D721Med (cell line): ENCODE data around the gene GADD45GIP1.

ENCODE experiments used
- DNase-seq: peaks from one replicate; pipeline ENCODE4 v3.0.0; 2011; ENCODE audit warnings: low spot score; ENCODE audit not compliant: insufficient read length
- FAIRE-seq: peaks from 2 replicates; lab custom pipeline; 2011; peaks lifted over from hg19 to GRCh38; lab: Jason Lieb, UNC
- TF ChIP-seq, protein P1 (sequence below): IDR thresholded peaks from 2 replicates; pipeline ENCODE4 v1.5.1; 2012; ENCODE audit warnings: mild to moderate bottlenecking, control low read depth; ENCODE audit not compliant: insufficient read depth; ENCODE audit errors: missing control alignments

The GADD45GIP1 gene

DNA sequence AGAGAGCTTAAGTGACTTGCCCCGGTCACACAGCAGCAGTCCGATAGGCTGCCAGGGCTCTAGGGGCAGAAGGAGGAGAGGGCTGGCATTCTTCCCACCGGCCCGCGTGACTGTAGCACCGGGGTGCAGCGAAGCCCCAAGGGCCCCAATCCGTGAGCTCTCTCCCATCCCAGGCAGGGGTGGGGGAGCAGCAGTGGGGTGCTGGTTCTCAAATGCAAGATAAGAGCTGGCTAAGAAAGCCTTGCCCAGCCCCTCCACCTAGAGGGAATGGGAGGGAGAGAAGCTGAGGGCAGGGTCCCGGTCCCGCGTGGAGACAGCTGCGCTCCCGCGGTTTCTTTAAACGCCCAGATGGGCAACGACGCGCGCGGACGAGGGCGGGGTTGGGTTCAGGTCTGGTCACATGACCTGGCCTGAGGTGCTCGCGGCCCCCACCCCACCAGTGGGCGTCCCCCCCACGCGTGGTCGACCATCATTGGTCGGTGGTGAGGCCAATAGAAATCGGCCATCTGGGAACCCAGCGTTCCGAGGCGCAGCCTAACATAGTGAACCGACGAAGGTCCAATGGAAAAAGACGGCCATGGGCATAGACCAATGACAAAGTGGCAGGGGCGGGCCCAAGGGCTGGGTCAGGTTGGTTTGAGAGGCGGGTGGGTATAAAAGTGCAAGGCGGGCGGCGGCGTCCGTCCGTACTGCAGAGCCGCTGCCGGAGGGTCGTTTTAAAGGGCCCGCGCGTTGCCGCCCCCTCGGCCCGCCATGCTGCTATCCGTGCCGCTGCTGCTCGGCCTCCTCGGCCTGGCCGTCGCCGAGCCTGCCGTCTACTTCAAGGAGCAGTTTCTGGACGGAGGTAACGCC, 18.9 kb downstream of the GADD45GIP1 start, which contains the start of gene CALR:
Gene CALR, plus strand, starts transcription at position 683 of the 852 bp plus-strand sequence. Its CDS starts 71 bp downstream, at position 754.
- peak; percentile 94 for DNase-seq
- TF ChIP-seq, protein P1, sequence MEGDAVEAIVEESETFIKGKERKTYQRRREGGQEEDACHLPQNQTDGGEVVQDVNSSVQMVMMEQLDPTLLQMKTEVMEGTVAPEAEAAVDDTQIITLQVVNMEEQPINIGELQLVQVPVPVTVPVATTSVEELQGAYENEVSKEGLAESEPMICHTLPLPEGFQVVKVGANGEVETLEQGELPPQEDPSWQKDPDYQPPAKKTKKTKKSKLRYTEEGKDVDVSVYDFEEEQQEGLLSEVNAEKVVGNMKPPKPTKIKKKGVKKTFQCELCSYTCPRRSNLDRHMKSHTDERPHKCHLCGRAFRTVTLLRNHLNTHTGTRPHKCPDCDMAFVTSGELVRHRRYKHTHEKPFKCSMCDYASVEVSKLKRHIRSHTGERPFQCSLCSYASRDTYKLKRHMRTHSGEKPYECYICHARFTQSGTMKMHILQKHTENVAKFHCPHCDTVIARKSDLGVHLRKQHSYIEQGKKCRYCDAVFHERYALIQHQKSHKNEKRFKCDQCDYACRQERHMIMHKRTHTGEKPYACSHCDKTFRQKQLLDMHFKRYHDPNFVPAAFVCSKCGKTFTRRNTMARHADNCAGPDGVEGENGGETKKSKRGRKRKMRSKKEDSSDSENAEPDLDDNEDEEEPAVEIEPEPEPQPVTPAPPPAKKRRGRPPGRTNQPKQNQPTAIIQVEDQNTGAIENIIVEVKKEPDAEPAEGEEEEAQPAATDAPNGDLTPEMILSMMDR, result no peak
- no peak for FAIRE-seq

DNA sequence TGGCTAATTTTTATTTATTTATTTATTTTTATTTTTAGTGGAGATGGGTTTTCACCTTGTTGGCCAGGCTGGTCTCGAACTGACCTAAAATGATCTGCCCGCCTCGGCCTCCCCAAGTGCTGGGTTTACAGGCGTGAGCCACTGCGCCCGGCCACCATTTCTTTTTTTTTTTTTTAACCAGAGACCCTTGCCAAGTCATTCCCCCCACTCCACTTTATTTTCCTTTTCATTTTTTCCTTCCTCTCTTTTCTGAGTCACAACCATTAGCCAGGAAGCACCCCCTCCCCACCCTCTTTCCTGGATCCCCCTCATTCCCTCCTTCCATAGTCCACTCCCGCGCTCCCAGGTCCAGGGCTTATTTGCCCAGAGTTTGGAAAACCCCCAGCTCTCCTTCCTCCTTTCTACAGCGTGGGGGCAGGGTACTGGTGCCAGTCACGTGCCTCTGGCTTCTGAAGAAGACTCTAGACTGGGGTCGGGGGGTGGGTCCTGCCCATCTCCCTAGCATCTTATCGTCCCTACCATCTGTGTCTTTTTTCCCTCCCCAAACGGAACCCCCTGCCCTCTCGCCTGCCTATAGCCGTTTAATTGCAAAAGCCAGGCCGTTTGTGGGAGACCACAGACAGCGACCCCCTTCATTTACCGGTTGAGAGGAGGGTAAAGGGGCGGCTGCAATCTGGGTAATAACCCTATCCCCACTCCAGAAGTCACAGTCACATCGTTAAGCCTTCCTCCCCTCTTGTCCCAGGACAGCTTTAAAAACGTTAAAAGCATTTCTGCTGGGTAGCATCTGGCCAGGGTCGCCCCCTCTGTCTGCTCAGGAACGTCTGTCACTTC, 19.7 kb downstream of the GADD45GIP1 start:
- DNase-seq, result no peak
- FAIRE-seq, result no peak
- TF ChIP-seq, protein P1, result no peak

DNA sequence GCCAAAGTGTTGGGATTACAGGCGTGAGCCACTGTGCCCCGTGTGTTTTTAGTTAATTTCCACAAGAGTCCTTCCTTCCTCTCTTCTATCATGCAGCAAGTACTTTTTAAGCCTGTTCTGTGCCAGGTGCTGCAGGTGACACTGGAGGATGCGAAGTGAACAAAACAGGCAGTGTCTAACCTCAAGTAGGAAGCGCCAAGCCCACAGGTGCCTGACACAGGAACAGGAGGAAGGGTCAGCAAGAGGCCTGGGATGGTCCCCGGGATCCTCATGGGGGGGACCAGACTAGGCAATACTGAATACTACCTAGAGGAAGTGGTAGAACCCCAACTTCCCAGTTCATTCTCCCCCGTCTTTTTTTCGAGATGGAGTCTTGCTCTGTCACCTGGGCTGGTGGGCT, 20.4 kb downstream of the GADD45GIP1 start:
- DNase-seq (no peak), FAIRE-seq (no peak)
- TF ChIP-seq, protein P1, result no peak

DNA sequence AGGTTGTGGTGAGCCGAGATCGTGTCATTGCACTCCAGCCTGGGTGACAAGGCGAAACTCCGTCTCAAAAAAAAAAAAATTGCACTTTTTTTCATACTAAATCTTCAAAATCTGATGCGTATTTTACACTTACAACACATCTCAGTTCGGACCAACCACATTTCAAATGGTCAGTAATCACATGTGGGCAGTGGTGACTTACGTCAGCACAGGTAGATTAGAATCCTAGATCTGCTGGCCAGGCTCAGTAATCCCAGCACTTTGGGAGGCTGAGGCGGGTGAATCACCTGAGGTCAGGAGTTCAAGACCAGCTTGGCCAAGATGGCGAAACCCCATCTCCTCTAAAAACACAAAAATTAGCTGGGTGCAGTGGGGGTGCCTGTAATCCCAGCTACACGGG, 22.0 kb downstream of the GADD45GIP1 start:
- no peak for DNase-seq
- FAIRE-seq, result no peak
- TF ChIP-seq, protein P1, result no peak

DNA sequence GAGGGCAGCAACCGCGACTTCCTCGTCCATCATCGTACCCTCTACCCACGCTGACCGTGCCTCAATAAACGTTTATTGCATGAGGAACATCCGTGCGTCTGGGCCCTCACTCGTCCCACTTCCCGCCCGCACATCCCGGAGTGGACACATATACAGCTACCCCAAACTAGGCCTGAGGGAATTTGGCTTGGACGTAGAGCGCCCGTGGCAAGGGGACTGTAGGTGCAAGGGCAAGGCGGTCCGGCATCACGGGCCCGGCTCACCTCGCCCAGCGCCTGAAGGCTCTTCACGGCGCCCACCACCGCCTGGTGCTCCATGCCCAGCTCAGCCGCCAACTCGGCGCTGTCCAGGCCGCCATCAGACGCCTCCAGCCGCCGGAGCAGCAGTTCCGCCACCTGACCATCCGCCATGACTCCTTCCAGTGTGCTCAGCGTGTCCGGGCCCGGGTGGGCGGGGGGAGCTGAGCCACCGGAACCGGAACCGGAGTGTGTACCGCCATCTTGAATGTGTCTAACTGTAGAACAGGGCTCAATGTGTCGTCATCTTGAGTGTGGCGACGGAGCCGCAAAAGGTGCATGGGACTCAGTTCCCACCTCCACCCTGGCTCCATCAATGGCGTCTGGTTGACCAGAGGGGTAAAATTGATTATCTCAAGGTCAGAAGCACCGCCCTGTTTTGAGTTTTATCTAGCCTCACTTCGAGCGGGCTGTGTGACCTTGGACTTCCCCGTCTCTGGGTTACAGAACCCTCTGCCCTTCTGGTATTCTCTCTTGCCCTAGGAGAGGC, 23.5 kb downstream of the GADD45GIP1 start, which contains the start of gene FARSA:
Gene FARSA, minus strand, starts transcription at position 425 of the 786 bp plus-strand sequence. Its CDS starts 15 bp downstream, at position 410.
- FAIRE-seq (no peak), DNase-seq (peak; percentile 82)
- TF ChIP-seq, protein P1, result no peak

DNA sequence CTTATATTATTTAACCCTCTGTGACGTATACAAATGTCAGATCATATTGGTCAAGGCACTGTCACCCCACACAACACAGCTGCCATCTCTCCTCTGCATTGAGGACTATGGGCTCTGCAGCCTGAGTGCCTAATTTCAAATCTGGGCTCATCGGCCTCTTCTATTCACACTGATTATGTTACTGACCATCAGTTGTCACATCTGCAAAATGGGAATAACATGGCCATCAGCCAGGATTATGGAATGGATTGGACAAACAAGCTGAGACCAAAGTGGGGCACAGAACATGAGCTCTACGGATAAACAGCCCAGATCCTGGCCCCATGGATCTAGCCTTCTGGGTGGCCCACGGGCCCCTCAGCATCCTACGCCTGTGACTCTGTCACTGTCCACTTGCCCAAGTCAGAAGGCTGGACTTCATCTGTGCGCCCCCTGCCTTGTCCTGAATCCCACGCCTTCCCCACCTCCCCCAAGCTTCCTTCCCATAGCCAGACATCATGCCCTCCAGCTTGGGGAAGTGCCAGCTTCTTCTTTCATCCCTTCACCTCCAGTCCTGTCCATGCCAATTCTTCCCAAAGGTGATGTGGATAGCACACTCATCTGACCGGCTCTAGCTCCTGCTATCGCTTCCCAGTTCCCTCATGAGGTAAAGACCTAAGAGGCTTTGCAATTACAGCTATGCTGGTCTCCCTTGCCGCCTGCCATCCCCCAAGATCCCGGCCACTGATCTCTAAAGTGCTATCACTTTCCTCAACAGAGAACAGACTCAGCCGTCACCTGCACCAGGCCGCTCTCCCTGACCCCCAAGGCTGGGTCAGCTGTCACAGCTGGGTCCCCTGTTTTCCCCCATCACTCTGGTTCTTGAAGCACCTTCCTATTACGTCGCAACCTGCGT, 24.4 kb downstream of the GADD45GIP1 start:
- FAIRE-seq (no peak), DNase-seq (no peak)
- TF ChIP-seq, protein P1, result no peak
